GM19351 (cell line): ENCODE measurements around the gene DLEC1.

Experiments used
- ATAC-seq: cut with Tn5 transposase; IDR thresholded peaks from one replicate; pipeline ENCODE4 v1.9.1; 2021; ENCODE audit warnings: mild to moderate bottlenecking, moderate library complexity; ENCODE audit not compliant: unreplicated experiment

DLEC1 gene

GRCh38 chr3:38002291-38002876 lies 36.6 kb upstream of the DLEC1 start:
- no peak for ATAC-seq

- ATAC-seq, result no peak
Measured at GRCh38 chr3:38002940-38003339, 36.1 kb upstream of the DLEC1 start.

- ATAC-seq, result peak; percentile 40
Measured at GRCh38 chr3:38003371-38003816, 35.6 kb upstream of the DLEC1 start.

- ATAC-seq, result no peak
Measured at GRCh38 chr3:38003817-38004414, 35.1 kb upstream of the DLEC1 start.

GRCh38 chr3:38004415-38005075 lies 34.5 kb upstream of the DLEC1 start:
- no peak for ATAC-seq

- ATAC-seq, result no peak
Measured at GRCh38 chr3:38005076-38006020, 33.7 kb upstream of the DLEC1 start.

GRCh38 chr3:38006031-38006430 lies 33.0 kb upstream of the DLEC1 start:
- no peak for ATAC-seq

- no peak for ATAC-seq
Measured at GRCh38 chr3:38006445-38006995, 32.5 kb upstream of the DLEC1 start.

- ATAC-seq, result no peak
Measured at GRCh38 chr3:38007754-38008090, 31.3 kb upstream of the DLEC1 start.

- no peak for ATAC-seq
Measured at GRCh38 chr3:38008191-38008701, 30.8 kb upstream of the DLEC1 start.

GRCh38 chr3:38008971-38009580 lies 29.9 kb upstream of the DLEC1 start:
- ATAC-seq, result no peak

- ATAC-seq, result no peak
Measured at GRCh38 chr3:38009807-38010591, 29.0 kb upstream of the DLEC1 start.

GRCh38 chr3:38011111-38011510 lies 27.9 kb upstream of the DLEC1 start:
- no peak for ATAC-seq

GRCh38 chr3:38015485-38015884 lies 23.5 kb upstream of the DLEC1 start:
- ATAC-seq, result no peak

- ATAC-seq, result no peak
Measured at GRCh38 chr3:38015984-38016383, 23.0 kb upstream of the DLEC1 start.

GRCh38 chr3:38016410-38016809 lies 22.6 kb upstream of the DLEC1 start:
- no peak for ATAC-seq

- ATAC-seq, result no peak
Measured at GRCh38 chr3:38016847-38017444, 22.1 kb upstream of the DLEC1 start.

- no peak for ATAC-seq
Measured at GRCh38 chr3:38017445-38018295, 21.3 kb upstream of the DLEC1 start.
